HG02610 (cell line): Measurements from ENCODE around the gene DNAL4.

Source experiments
- ATAC-seq: cut with Tn5 transposase; IDR thresholded peaks from one replicate; pipeline ENCODE4 v1.9.1; 2021; ENCODE audit warnings: mild to moderate bottlenecking, moderate library complexity; ENCODE audit not compliant: unreplicated experiment

DNAL4 gene

GRCh38 chr22:38793721-38794466 is at the start of gene DNAL4:
DNAL4 (minus strand) TSS chr22:38794143; CDS start chr22:38782731, 11,412 bp downstream.
- peak; percentile 96 for ATAC-seq

- no peak for ATAC-seq
Measured at GRCh38 chr22:38843201-38843656, 49.3 kb upstream of the DNAL4 start.

- no peak for ATAC-seq
Measured at GRCh38 chr22:38842512-38843200, 48.7 kb upstream of the DNAL4 start.

- no peak for ATAC-seq
Measured at GRCh38 chr22:38841635-38842034, 47.7 kb upstream of the DNAL4 start.

GRCh38 chr22:38841211-38841610 is 47.3 kb upstream of the DNAL4 start:
- ATAC-seq = no peak

GRCh38 chr22:38840129-38840528 is 46.2 kb upstream of the DNAL4 start:
- ATAC-seq = no peak

- no peak for ATAC-seq
Measured at GRCh38 chr22:38839686-38840085, 45.7 kb upstream of the DNAL4 start.

GRCh38 chr22:38837414-38837928 is 43.5 kb upstream of the DNAL4 start:
- no peak for ATAC-seq

GRCh38 chr22:38835888-38836301 is 42.0 kb upstream of the DNAL4 start:
- ATAC-seq = no peak

GRCh38 chr22:38834991-38835390 is 41.0 kb upstream of the DNAL4 start:
- no peak for ATAC-seq

GRCh38 chr22:38834215-38834953 is 40.4 kb upstream of the DNAL4 start:
- no peak for ATAC-seq

- no peak for ATAC-seq
Measured at GRCh38 chr22:38833061-38833460, 39.1 kb upstream of the DNAL4 start.

- ATAC-seq = no peak
Measured at GRCh38 chr22:38832005-38832978, 38.3 kb upstream of the DNAL4 start.

GRCh38 chr22:38831166-38831945 is 37.4 kb upstream of the DNAL4 start:
- no peak for ATAC-seq

- no peak for ATAC-seq
Measured at GRCh38 chr22:38830845-38831108, 36.8 kb upstream of the DNAL4 start.

- no peak for ATAC-seq
Measured at GRCh38 chr22:38830026-38830844, 36.3 kb upstream of the DNAL4 start.

- no peak for ATAC-seq
Measured at GRCh38 chr22:38829485-38829884, 35.5 kb upstream of the DNAL4 start.

- ATAC-seq = no peak
Measured at GRCh38 chr22:38828616-38829205, 34.8 kb upstream of the DNAL4 start.
